Measurements from ENCODE around the gene AMPD1. TPM values are rescaled to one million over a fixed set of nuclear protein-coding genes. Genes with fewer than 3 reads are reported as not detected.

Gene AMPD1
- total and polyA plus RNA-seq, 2 donors (not counting 1 experiment from before 2014, with no cell fraction given) = 0.18 TPM; not detected in 1

GRCh38 chr1:114718661-114719423 lies 23.5 kb upstream of the AMPD1 start:
- no peak overlapping the region for H3K27ac ChIP-seq (ENCODE audit: low read length in 2 of 2)
- Mint-ChIP-seq H3K4me1 (peaks cover 23% of the 10 kb centered on the region), H3K27me3 (no peaks in the 10 kb centered on the region), H3K27ac (peak overlapping the region; percentile 54), H3K9me3 (ENCODE audit: insufficient read depth) (no peaks in the 10 kb centered on the region), H3K4me3 (no peak overlapping the region)
- intact Hi-C loops (cut with micrococcal nuclease) = loop anchor here (5.0 to 10.0 kb wide), 3 partner anchors 907 to 2004 kb away; partner anchors contain the start of genes PPM1J, RSBN1 and SLC16A1
- DNase-seq (no peak), ATAC-seq (ENCODE audit: low read depth) (no peak)
- H3K4me3 ChIP-seq (ENCODE audit: control extremely low read depth in 1 of 5, extremely low read depth in 1 of 5, insufficient read depth in 1 of 5, low read depth in 2 of 5, low read length in 4 of 5) = no peak overlapping the region
- H4K20me1 ChIP-seq (ENCODE audit: control insufficient read depth, insufficient read depth, low read length, poor library complexity, severe bottlenecking) = no peaks in the 10 kb centered on the region
- H3K79me2 ChIP-seq (ENCODE audit: control insufficient read depth, insufficient read depth, low read length) = peaks cover 27% of the 10 kb centered on the region
- H3K9ac ChIP-seq (ENCODE audit: low read length) = no peak overlapping the region
- H3K4me2 ChIP-seq (replicated peaks; ENCODE audit: low read depth, low read length, poor library complexity, severe bottlenecking) = no peak overlapping the region
- no peaks in the 10 kb centered on the region for H3K27me3 ChIP-seq (replicated peaks in 1 of 4; ENCODE audit: control extremely low read depth in 1 of 4, control insufficient read depth in 3 of 4, insufficient read depth in 4 of 4, low read length in 3 of 4)
- CTCF ChIA-PET = no interaction called here
- POLR2A ChIA-PET = no interaction called here
- WGBS (ENCODE audit: insufficient coverage) = 81% methylated on average over 8 of the region's 11 CpGs
- peaks cover 15 to 16% of the 10 kb centered on the region in 2 donors for H3K4me1 ChIP-seq (ENCODE audit: control insufficient read depth in 2 of 2, insufficient read depth in 2 of 2, low read length in 2 of 2)
- no peak for TF ChIP-seq EZH2 (IDR thresholded peaks at IDR 0.05; ENCODE audit: borderline replicate concordance, insufficient read depth, low read depth, low read length, poor library complexity, severe bottlenecking)
- no peak for TF ChIP-seq CTCF (IDR thresholded peaks at IDR 0.05)
- H3K9me3 ChIP-seq (ENCODE audit: control extremely low read depth in 1 of 3, control insufficient read depth in 2 of 3, insufficient read depth in 1 of 3, low read length in 2 of 3) = no peaks in the 10 kb centered on the region
- H2AFZ ChIP-seq (ENCODE audit: insufficient read depth, low read depth, low read length, poor library complexity, severe bottlenecking) = no peak overlapping the region
- peaks cover 17 to 71% of the 10 kb centered on the region in 2 experiments for H3K36me3 ChIP-seq (replicated peaks in 1 of 2; ENCODE audit: control extremely low read depth in 1 of 2, control insufficient read depth in 1 of 2, extremely low read depth in 1 of 2, insufficient read depth in 2 of 2, low read length in 1 of 2)

All from B cell (primary cell).